ENCODE data around the gene PAPLN.

- TF ChIP-seq CTCF (conservative IDR thresholded peaks at IDR 0.05; ENCODE audit: low read length) (no peak), EZH2phosphoT487 (IDR thresholded peaks at IDR 0.05; ENCODE audit: borderline replicate concordance) (no peak)
Measured at GRCh38 chr14:73223049-73223448, 14.3 kb upstream of the PAPLN start.
